GM21528 (cell line): ENCODE results near the gene TRIM31.

Source experiments
- ATAC-seq: cut with Tn5 transposase; IDR thresholded peaks from one replicate; pipeline ENCODE4 v1.9.1; 2021; ENCODE audit warnings: mild to moderate bottlenecking, moderate library complexity; ENCODE audit not compliant: unreplicated experiment, low FRiP score

The TRIM31 gene, protein sequence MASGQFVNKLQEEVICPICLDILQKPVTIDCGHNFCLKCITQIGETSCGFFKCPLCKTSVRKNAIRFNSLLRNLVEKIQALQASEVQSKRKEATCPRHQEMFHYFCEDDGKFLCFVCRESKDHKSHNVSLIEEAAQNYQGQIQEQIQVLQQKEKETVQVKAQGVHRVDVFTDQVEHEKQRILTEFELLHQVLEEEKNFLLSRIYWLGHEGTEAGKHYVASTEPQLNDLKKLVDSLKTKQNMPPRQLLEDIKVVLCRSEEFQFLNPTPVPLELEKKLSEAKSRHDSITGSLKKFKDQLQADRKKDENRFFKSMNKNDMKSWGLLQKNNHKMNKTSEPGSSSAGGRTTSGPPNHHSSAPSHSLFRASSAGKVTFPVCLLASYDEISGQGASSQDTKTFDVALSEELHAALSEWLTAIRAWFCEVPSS

DNA sequence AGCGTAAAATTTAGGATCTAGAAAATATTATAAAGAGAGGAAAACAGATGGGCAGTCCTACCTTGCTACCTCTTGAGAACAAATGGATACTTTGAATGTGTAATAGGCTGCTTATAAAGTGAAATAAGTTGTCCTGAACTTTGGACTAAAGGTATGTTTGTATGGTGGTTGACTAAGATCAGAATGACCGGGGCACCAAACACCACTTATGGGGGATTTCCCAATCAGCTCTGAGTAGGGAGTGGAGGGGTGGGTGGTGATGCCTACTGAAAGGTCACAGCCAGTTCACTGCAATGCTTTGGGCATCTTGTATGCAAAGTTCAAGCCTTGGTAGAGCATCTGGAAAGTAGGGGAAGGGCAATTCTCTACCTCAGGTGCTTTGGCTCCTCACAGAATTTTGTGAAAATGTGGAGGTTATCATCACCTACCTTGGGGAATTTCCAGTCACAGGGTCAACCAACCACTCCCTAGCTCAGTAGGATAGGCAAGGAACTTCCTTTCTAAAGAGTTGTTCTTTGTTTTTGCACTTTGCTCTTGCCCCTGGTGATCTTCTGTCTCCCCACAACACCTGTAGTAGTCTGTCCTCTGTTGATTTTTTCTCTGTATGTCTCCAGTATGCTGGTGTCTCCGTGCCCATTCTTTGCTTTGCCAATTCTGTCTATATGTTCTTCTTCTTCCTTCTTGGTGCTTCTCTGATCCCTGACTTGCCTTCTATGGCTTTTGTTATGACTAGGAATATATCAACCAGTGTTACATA, at the start of gene TRIM31:
Gene TRIM31, minus strand, starts transcription at position 88 of the 757 bp plus-strand sequence. CDS start 285 bp downstream, outside the sequence.
- ATAC-seq: no peak

GRCh38 chr6:30162265-30163089, 49.6 kb upstream of the TRIM31 start:
- no peak for ATAC-seq

GRCh38 chr6:30160785-30161531, 48.1 kb upstream of the TRIM31 start, which contains the start of gene TRIM10:
TSS of gene TRIM10 (minus strand) at chr6:30161211. CDS start at chr6:30160858, 353 bp downstream.
- no peak for ATAC-seq

DNA sequence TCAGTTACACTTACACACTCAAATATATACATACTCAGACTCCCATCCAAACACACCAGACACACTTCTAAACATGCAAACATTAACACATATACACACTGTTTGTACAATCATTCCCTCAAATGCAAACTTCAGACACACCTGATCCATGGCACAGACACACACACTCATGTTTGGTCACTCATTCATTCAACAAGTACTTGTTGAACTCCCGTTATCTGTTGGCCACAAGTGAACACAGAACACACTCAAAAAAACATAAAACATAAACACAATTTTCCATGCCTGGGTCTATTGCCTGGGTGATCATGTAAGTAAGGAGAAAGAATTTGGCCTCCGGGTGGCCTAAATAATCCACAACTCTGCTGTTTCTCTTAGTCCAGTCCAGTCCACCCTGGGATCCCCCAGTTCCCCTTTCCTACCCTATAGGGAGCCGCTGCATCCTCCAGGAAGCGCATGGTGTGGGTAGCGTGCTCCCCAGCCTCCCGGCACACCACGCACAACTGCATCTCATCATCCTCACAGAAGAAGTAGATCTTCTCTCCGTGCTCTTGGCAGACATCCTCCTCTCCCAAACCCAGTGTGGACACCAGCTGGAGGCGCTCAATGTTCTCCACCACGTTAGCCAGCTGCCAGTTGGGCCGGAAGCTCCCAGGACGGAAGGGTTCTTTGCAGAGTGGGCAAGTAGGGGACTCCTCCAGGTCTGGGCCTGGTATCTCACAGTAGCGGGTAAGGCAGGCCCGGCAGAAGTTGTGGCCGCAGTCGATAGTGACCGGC, 47.3 kb upstream of the TRIM31 start:
- ATAC-seq: no peak

GRCh38 chr6:30158475-30159040, 45.7 kb upstream of the TRIM31 start:
- no peak for ATAC-seq

- no peak for ATAC-seq
Observed at GRCh38 chr6:30157999-30158398, 45.1 kb upstream of the TRIM31 start.

DNA sequence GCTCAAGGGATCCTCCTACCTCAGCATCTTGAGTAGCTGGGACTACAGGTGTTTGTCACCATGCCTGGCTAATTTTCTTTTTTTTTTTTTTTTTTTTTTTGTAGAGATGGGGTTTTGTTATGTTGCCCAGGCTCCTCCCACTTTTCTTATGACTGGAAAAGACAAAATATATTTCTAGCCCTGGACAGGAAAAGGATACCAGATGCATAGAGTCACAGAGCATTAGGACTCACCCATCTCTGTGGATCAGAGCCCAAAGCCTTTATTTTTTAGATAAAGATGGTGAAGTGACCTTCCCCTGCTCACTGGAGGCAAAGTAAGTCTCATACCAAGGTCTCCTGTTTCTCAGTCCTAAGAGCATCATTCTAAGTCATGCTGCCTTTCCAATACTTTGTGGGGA, 44.7 kb upstream of the TRIM31 start:
- no peak for ATAC-seq

DNA sequence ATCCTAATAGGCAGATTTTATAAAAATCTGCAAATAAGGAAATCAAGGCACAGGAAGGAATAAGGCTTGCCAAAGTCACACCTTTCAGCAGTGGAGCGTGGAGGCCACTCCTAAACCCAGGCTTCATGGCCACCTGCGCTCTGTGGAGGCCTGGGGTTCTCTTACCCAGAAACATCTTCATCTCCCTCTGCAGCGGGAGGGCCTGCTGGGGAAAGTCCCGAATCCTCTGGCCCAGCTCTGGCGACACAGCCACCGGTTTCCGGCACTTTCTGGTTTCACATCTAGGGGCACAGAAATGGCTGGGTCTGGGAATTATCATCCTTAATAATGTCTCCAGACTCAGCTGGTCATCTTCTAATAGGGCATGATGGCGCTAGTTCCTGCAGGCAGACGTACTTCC, 43.9 kb upstream of the TRIM31 start:
- ATAC-seq: no peak

- ATAC-seq: no peak
Observed at GRCh38 chr6:30156262-30156599, 43.3 kb upstream of the TRIM31 start.

GRCh38 chr6:30155520-30156261, 42.8 kb upstream of the TRIM31 start:
- no peak for ATAC-seq

DNA sequence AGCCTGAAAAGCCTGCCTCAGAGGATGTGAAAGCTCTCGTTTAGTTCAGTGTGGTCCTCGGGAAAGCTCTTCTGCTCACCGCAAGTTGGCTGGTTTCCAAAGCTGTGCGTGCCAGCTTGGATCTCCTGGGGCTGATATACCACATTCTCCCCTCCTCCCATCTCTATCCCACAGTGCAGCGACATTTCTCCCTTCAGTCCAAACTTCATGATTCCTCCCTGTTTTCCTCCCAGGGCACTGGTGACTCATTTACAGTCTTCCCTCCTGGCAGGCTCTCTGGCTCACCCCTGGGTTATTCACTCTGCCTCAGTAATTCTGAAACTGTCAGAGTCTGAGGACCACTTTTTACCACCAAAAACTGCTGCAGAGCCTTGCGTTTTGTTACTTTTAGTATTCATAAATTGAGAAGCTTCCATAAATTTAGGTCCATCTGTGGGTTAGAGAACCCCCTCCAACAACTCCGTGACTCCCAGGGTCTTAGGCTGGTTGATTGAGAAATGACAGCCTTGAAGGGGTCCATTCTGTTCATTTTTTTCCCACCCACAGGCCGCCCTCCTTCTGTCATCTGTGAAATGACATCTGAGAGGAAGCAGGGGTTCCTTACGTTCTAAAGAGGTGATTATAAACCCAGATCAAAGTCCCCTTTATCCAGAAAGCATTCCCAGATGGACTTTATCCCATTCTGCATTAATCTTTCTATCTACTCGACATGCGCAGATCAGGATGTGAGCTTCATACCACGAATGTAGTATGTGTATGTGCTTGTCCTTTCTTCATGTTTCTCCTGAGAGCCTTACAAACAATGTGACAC, 42.0 kb upstream of the TRIM31 start:
- no peak for ATAC-seq

DNA sequence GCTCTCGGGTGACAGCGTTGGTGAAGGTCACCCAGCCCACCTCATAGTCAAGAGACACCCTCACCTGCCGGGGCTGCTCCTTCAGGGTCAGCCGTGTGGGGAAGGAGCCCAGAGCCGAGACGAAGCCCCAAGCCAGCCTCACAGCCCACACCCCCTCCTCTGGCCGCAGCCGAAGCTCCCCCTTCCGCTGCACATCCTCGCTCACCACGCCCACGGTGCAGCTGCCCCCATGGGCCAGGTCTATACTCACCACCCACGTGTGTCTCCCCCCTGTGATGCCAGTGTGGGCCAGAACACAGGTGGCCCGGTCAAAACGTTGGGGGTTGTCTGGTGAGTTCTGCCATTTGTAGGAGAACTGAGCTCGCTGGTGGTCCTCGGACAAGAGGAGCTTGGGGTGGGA, 41.2 kb upstream of the TRIM31 start:
- ATAC-seq: no peak

DNA sequence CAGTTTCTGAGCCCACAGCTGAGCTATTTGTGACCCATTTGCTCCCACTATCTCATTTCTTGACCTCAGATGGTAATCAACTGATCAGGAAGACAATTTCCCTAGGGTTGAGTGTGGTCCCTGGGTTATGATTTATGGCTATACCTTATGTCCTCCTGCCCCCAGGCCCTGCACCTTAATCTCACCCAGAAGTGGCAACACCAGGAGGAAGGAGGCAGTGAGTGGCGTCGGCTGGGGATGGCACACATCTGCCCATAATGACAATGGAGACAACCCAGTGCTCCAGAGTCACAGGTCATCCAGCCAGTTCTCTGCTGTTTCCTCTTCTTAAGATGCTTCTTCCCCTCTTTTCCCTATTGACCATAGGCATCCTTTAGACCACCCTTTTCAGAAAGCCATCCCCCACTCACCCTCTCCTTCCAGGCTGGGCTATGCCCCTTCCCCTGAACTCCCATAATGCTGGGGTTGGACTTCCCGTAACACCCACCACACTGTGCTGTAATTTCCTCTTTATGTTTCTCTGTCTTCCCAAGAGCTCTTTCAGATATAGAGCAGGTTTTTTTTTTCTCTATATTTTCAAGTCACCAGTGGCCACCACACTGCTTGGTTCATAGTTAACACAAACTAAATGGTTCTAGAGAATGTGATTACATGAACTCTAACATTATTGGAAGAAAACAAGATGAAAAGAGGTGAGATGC, 40.2 kb upstream of the TRIM31 start:
- no peak for ATAC-seq

DNA sequence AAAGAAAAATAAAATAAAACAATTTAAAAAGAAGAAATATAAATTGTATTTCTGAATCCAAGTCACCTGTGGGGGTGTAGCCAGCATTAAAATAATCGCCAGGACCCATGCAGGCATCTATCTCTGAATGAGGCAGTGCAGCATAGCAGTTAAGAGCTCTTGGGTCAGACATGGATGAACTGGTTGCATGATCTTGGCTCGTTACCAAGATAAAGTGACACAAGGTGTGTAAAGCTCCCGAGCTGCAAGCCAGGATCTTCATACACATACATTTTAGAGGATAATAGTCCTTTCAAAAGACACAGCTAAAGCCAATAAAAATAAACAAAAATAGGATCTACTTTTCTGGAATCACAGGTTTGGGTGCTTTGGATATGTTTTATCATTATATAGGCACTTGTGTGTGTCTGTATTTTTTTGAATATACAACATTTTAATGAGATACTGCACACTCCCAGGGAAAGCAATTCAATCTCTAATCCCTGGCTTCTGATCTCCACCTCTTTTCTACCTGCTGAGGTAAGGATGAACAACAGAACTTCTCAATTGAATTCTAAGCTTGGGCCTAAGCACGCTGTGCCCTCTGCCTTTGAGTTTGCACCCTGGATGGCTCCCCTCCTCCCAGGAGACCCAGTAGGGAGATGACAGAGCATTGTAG, 39.3 kb upstream of the TRIM31 start:
- ATAC-seq: no peak

DNA sequence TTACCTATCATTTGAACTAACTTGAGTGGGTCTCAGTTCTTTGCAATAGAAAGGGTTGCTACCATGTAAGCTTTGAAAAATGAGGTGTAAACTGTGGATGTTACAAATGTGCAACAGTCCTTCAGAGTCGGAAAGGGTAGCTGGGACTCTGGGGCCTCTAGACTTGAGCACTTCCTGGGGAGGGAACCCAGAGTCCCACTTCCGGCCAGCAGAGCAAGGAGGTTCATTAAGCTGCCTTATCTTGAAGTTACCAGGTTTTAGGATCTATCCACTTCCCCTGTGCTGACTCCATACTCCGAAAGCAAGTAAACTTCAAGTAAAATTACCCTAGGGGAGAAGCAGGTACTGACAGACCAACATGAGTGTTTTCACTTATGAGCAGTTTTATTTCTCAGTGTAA, 38.7 kb upstream of the TRIM31 start:
- no peak for ATAC-seq

DNA sequence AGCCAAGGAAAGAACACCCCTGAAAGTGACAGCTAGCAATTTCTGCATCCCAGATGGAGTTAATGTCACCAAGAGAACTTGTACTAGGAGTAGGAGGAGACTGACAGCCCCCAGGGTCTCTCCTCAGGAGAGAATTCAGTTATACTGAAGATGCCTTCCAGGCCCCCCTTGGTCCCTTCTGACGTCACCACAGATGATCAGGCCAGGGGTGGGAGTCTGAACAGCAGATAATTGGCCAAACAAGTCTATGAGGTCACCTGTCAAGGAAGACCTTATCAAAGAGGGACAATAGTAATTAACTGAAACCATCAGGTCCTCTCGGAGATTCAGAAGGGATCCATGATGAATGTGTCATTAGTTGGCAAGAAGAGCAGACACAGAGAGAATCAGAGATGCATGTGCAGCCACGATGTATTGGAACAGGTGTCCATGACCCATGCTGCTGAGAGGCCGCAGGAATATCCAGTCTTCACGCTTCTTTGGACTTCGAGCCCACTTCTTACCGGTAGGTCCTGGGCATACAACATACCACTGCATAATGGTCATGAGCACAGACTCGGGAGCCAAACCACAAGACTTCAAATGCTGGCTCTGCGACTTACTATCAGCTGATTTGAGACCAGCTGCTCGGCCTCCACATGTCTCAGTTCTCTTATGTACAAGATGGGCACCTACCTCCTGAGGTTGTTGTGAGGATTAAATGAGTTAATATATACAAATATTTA, 37.9 kb upstream of the TRIM31 start:
- no peak for ATAC-seq
